HG02884 (cell line): Measurements from ENCODE around the gene RAB11A.

Source experiments
- ATAC-seq: cut with Tn5 transposase; IDR thresholded peaks from one replicate; pipeline ENCODE4 v1.9.1; 2021; ENCODE audit warnings: mild to moderate bottlenecking, moderate library complexity; ENCODE audit not compliant: unreplicated experiment

RAB11A gene

GRCh38 chr15:65883571-65883970 lies 14.3 kb downstream of the RAB11A start:
- no peak for ATAC-seq

GRCh38 chr15:65884511-65884910 lies 15.2 kb downstream of the RAB11A start:
- ATAC-seq = no peak

- ATAC-seq = no peak
Measured at GRCh38 chr15:65885668-65886218, 16.5 kb downstream of the RAB11A start.

- no peak for ATAC-seq
Measured at GRCh38 chr15:65887565-65887964, 18.3 kb downstream of the RAB11A start.

GRCh38 chr15:65888981-65889380 lies 19.7 kb downstream of the RAB11A start:
- ATAC-seq = no peak

- no peak for ATAC-seq
Measured at GRCh38 chr15:65893060-65893459, 23.8 kb downstream of the RAB11A start.

GRCh38 chr15:65896236-65896635 lies 26.9 kb downstream of the RAB11A start:
- ATAC-seq = no peak

- ATAC-seq = no peak
Measured at GRCh38 chr15:65900488-65900887, 31.2 kb downstream of the RAB11A start.

GRCh38 chr15:65901336-65901735 lies 32.0 kb downstream of the RAB11A start:
- no peak for ATAC-seq

GRCh38 chr15:65901836-65902235 lies 32.5 kb downstream of the RAB11A start:
- no peak for ATAC-seq

- ATAC-seq = peak; percentile 74
Measured at GRCh38 chr15:65902373-65902772, 33.1 kb downstream of the RAB11A start.

- ATAC-seq = no peak
Measured at GRCh38 chr15:65903296-65904073, 34.2 kb downstream of the RAB11A start.

GRCh38 chr15:65904301-65904700 lies 35.0 kb downstream of the RAB11A start:
- no peak for ATAC-seq

- no peak for ATAC-seq
Measured at GRCh38 chr15:65906396-65906795, 37.1 kb downstream of the RAB11A start.

GRCh38 chr15:65907661-65908060 lies 38.4 kb downstream of the RAB11A start:
- no peak for ATAC-seq

- ATAC-seq = no peak
Measured at GRCh38 chr15:65908876-65909275, 39.6 kb downstream of the RAB11A start.

GRCh38 chr15:65909831-65910230 lies 40.5 kb downstream of the RAB11A start:
- ATAC-seq = no peak

- no peak for ATAC-seq
Measured at GRCh38 chr15:65910341-65910740, 41.0 kb downstream of the RAB11A start.

GRCh38 chr15:65912235-65912634 lies 42.9 kb downstream of the RAB11A start:
- ATAC-seq = no peak

- ATAC-seq = no peak
Measured at GRCh38 chr15:65913631-65914199, 44.4 kb downstream of the RAB11A start.

GRCh38 chr15:65914386-65914785 lies 45.1 kb downstream of the RAB11A start:
- ATAC-seq = no peak
